ENCODE measurements around the gene CASP14.
"Not testable (repeated sequence)": the region's sequence is repeated elsewhere in the genome, so short reads cannot be mapped to it uniquely, and the experiment has no call there.

The CASP14 gene

DNA sequence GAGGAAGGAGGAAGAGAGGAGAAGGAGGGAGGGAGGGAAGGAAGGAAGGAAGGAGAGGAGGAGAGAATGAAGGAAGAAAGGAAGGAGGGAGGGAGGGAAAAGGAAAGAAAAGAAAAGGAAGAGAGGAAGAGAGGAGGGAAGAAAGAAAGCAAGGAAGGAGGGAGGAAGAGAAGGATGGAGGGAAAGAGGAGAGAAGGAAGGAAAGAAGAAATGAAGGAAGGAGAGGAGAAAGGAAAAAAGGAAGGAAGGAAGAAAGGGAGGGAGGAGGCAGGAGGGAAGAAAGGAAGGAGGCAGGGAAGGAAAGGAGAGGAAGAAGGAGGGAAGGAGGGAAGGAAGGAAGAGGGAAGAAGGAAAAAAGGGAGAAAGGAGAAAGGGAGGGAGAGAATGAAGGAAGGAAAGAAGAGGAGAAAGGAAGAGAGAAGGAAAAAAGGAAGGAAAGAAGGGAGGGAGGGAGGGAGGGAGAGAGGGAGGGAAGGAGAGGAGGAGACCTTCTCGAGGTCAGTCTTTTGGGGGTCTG lies 13.4 kb upstream of the CASP14 start:
- no peak for DNase-seq (ENCODE audit: insufficient read length)
- TF ChIP-seq TAF1 (IDR thresholded peaks at IDR 0.05; ENCODE audit: borderline replicate concordance, low read depth, low read length) (no peak), POLR2AphosphoS5 (IDR thresholded peaks at IDR 0.05; ENCODE audit: low read depth, low read length) (no peak), POLR2A (IDR thresholded peaks at IDR 0.05; ENCODE audit: low read depth, low read length) (no peak)
- FAIRE-seq, result no peak

DNA sequence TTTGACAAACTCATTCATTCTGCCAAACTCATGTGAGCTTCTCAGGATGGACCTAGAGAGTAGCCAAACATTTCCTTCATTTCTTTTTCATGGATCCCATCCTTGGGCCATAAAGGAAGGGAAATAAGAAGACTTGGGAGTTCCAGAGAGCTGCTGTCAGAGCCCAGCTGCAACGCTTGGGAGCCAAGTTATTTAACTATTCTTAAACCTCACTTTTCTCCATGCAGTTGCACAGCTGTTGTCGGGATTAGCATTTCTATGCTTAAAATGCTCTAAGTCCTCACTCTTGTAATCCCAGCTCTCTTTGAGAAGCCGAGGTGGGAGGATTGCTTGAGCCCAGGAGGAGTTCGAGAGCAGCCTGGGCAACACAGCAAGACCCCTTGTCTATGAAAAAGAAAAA lies 11.7 kb upstream of the CASP14 start:
- no peak for TF ChIP-seq TAF1 (IDR thresholded peaks at IDR 0.05; ENCODE audit: borderline replicate concordance, low read depth, low read length)
- no peak for TF ChIP-seq POLR2AphosphoS5 (IDR thresholded peaks at IDR 0.05; ENCODE audit: low read depth, low read length)
- TF ChIP-seq POLR2A (IDR thresholded peaks at IDR 0.05; ENCODE audit: low read depth, low read length), result no peak
- DNase-seq (ENCODE audit: insufficient read length) (no peak), FAIRE-seq (no peak)

DNA sequence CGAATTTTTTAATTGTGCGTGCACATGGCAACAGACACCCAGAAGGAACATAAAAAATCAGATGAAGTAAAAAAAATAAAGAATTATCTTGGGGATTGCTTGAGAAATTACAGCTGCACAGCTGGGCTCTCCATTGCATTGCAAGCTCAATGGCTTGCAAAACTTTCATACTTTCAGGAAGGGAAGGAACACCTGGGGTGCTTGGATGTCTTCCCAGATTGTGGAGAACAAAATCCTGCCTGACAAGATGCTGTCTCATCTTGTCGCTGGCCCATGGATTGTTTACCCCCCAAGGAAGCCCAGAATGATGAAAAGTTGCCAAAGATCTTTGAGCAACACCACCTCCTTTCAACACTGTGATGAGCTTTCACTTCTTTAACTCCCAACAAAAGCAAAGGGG lies 11.0 kb upstream of the CASP14 start:
- DNase-seq (ENCODE audit: insufficient read length) (no peak), FAIRE-seq (no peak)
- TF ChIP-seq POLR2AphosphoS5 (IDR thresholded peaks at IDR 0.05; ENCODE audit: low read depth, low read length) (no peak), TAF1 (IDR thresholded peaks at IDR 0.05; ENCODE audit: borderline replicate concordance, low read depth, low read length) (no peak), POLR2A (IDR thresholded peaks at IDR 0.05; ENCODE audit: low read depth, low read length) (no peak)

DNA sequence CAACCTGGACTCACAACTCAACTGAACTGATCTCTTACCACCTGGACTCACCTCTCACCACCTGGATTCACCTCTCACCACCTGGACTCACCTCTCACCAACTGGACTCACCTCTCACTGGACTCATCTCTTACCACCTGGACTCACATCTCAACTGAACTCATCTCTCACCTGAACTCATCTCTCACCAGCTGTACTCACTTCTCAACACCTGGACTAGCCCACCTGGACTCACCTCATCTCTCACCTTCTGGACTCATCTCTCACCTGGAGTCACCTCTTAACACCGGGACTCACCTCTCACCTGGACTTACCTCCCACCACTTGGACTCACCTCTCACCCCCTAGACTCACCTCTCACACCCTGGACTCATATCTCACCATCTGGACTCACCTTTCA lies 7.3 kb upstream of the CASP14 start:
- no peak for DNase-seq (ENCODE audit: insufficient read length)

DNA sequence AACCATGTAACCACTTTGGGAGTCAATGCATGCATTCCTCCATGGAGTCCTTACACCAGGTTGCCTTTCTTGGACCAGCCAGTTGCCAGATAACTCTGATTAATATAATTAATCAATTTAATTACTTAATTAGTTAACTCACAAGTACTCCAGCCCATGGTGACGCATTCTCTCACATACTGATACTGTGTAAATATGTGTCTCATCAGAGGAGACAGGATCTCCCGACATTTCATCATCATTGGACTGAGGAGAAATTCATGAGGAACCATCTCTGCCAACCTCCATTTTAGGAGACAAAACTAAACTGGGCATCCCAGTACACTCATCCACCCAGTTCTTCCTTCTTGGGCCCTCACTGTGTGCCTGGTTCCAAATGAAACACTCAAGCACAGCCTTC lies 6.5 kb upstream of the CASP14 start:
- TF ChIP-seq POLR2AphosphoS5 (IDR thresholded peaks at IDR 0.05; ENCODE audit: low read depth, low read length) (no peak), TAF1 (IDR thresholded peaks at IDR 0.05; ENCODE audit: borderline replicate concordance, low read depth, low read length) (no peak), POLR2A (IDR thresholded peaks at IDR 0.05; ENCODE audit: low read depth, low read length) (no peak)
- DNase-seq (ENCODE audit: insufficient read length) (no peak), FAIRE-seq (no peak)

More for the DNA sequence above, 7.3 kb upstream of the CASP14 start:
- no peak for FAIRE-seq
- TF ChIP-seq POLR2AphosphoS5 (IDR thresholded peaks at IDR 0.05; ENCODE audit: low read depth, low read length) (no peak), POLR2A (IDR thresholded peaks at IDR 0.05; ENCODE audit: low read depth, low read length) (no peak), TAF1 (IDR thresholded peaks at IDR 0.05; ENCODE audit: borderline replicate concordance, low read depth, low read length) (no peak)

DNA sequence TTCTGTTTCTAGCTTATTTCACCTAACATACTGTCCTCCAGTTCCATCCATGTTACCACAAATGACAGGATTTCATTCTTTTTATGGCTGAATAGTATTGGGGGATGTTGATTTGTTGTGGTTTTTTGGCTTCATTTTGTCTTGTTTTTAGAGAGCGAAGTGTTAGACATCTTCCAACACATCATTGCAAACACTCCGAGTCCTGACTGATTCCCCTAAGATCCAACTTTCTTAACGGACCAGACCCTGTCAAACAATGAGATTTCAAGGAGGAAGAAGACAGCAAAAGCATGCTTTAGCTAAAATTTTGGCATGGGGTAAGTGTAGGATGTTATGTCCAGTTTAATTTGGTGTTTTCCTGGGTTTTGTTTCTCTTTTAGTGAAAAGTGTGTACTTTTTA lies 3.8 kb upstream of the CASP14 start:
- TF ChIP-seq POLR2AphosphoS5 (IDR thresholded peaks at IDR 0.05; ENCODE audit: low read depth, low read length) (no peak), TAF1 (IDR thresholded peaks at IDR 0.05; ENCODE audit: borderline replicate concordance, low read depth, low read length) (no peak), POLR2A (IDR thresholded peaks at IDR 0.05; ENCODE audit: low read depth, low read length) (no peak)
- no peak for DNase-seq (ENCODE audit: insufficient read length)
- FAIRE-seq, result no peak

DNA sequence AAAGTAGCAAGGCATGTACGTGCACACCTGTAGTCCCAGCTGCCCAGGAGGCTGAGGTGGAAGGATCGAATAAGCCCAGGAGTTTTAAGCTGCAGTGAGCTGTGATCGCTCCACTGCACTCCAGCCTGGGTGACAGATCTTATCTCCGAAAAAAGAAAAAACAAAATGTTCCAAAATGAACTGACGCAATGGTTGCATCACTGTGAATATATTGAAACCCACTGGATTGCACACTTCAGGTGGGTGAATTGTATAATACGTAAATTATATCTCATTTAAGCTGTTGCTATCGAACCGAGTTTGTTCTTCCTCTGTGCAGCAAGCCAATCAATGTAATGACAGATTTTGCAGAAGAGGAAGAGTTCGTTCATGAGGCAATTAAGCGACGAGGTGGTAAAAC lies 1.6 kb upstream of the CASP14 start:
- FAIRE-seq (no peak), DNase-seq (ENCODE audit: insufficient read length) (no peak)
- TF ChIP-seq POLR2AphosphoS5 (IDR thresholded peaks at IDR 0.05; ENCODE audit: low read depth, low read length) (no peak), POLR2A (IDR thresholded peaks at IDR 0.05; ENCODE audit: low read depth, low read length) (no peak), TAF1 (IDR thresholded peaks at IDR 0.05; ENCODE audit: borderline replicate concordance, low read depth, low read length) (no peak)

DNA sequence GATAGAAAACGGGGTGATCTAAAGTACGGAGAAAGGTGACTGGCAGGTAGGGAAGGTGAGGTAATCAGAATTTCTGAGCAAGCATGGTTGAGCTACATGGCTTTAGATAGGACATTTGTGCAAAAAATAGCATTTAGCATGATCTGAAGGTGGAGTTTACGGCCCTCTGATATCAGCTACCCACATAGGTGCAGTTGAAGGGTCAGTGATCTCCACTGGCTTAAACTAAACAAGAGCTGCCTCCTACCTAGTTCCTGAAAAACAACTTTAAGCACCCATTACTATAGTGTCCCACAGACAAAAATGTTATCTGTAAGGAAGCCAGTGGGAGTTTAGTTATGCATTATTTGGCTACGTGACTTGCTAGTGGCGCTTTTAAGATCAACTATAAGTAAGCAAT lies 1.2 kb upstream of the CASP14 start:
- TF ChIP-seq TAF1 (IDR thresholded peaks at IDR 0.05; ENCODE audit: borderline replicate concordance, low read depth, low read length), result no peak
- no peak for TF ChIP-seq POLR2AphosphoS5 (IDR thresholded peaks at IDR 0.05; ENCODE audit: low read depth, low read length)
- TF ChIP-seq POLR2A (IDR thresholded peaks at IDR 0.05; ENCODE audit: low read depth, low read length), result no peak
- DNase-seq (ENCODE audit: insufficient read length) (no peak), FAIRE-seq (no peak)

DNA sequence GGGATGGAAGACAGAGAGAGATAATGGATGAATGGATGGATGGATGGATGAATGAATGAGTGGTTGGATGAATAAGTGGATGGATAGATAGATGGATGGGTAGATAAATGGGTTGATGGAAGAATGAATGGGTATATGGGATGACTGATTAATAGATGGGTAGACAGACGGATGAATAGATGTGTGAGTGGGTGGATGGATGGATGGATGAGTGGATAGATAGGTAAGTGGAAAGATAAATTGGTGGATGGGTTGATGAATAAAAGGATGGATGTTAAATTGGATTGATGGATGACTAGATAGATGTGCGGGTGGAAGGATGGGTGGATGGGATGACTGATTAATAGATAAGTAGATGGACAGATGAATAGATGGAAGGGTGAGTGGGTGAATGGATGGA lies 1.4 kb downstream of the CASP14 start:
- TF ChIP-seq TAF1 (IDR thresholded peaks at IDR 0.05; ENCODE audit: borderline replicate concordance, low read depth, low read length), result no peak
- no peak for TF ChIP-seq POLR2AphosphoS5 (IDR thresholded peaks at IDR 0.05; ENCODE audit: low read depth, low read length)
- TF ChIP-seq POLR2A (IDR thresholded peaks at IDR 0.05; ENCODE audit: low read depth, low read length), result no peak
- DNase-seq (ENCODE audit: insufficient read length), result no peak
- FAIRE-seq, result no peak

DNA sequence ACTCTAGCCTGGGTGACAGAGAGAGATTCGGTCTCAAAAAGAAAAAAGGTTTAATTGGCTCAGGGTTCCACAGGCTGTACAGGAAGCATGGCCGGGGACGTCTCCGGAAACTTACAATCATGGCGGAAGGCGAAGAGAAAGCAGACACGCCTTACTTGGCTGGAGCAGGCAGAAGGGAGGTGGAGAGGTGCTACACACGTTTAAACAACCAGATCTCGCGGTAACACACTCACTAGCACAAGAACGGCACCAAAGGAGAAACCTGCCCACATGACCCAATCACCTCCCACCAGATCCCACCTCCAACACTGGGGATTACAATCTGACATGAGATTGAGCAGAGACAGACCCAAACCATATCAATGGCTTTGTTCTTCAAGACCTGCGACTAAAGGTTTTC lies 12.8 kb downstream of the CASP14 start:
- no peak for DNase-seq (ENCODE audit: insufficient read length)
- no peak for TF ChIP-seq POLR2A (IDR thresholded peaks at IDR 0.05; ENCODE audit: low read depth, low read length)
- no peak for TF ChIP-seq TAF1 (IDR thresholded peaks at IDR 0.05; ENCODE audit: borderline replicate concordance, low read depth, low read length)
- TF ChIP-seq POLR2AphosphoS5 (IDR thresholded peaks at IDR 0.05; ENCODE audit: low read depth, low read length), result no peak

DNA sequence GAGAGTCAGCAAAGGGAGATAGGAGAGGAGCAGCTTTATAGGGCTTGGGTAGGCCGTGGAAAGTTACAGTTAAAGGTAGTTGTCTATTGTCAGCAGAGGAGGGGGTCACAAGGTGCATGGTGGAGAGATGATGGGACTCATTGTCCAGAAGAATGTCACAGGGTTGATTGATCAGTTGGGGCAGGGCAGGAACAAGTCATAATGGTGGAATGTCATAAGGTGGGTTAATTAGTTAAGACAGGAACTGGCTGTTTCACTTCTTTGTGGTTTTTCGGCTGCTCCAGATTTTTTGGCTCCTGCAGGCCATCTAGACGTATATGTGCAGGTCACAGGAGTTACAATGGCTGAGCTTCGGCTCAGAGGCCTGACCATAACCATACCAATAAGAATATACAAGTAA lies 21.1 kb downstream of the CASP14 start:
- DNase-seq (ENCODE audit: insufficient read length); FAIRE-seq: not testable (repeated sequence)

More for the DNA sequence above, 12.8 kb downstream of the CASP14 start:
- FAIRE-seq, result no peak

DNA sequence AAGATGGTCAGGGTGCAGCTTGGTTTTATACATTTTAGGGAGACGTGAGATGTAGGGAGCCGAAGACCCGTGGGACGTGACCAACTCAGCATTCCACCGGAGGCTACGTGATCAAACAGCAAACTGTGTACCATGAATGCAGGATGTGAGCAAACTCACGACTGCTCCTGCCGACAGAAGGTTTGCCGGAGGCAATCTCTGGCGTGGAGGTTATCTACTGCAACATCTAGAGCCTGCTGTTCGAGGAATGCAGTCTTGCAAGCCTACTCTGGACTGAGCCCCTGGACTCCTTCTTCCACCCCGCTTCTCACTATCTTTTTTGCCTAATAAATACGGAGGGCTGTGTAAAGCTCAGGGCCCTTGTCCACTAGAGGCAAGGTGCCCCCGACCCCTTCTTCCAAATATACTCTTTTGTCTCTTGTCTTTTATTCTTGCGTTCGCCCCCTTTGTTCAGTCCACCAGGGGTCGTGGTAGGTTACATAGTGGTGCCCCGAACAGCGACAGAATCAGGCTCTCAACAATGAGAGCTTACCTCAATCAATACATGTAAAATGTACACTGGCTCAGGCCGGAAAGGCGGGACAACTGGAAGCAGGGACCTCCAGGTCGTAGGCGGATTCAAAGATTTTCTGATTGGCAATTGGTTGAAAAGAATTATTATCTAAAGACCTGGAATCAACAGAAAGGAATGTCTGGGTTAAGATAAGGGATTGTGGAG lies 23.8 kb downstream of the CASP14 start:
- TF ChIP-seq POLR2A (IDR thresholded peaks at IDR 0.05; ENCODE audit: low read depth, low read length), result no peak
- no peak for TF ChIP-seq POLR2AphosphoS5 (IDR thresholded peaks at IDR 0.05; ENCODE audit: low read depth, low read length)
- TF ChIP-seq TAF1 (IDR thresholded peaks at IDR 0.05; ENCODE audit: borderline replicate concordance, low read depth, low read length), result no peak
- FAIRE-seq, result no peak
- DNase-seq (ENCODE audit: insufficient read length), result no peak

Data from GM12892 (cell line).